NCI-H187 (cell line): ENCODE data around the gene TMEM132C.
"Not testable (repeated sequence)": the region's sequence is repeated elsewhere in the genome, so short reads cannot be mapped to it uniquely, and the experiment has no call there.

ENCODE experiments used
- DNase-seq, 2 experiments: peaks; one replicate each; lab custom pipeline; 2025; lab: John Stamatoyannopoulos, UW

Gene TMEM132C

DNA sequence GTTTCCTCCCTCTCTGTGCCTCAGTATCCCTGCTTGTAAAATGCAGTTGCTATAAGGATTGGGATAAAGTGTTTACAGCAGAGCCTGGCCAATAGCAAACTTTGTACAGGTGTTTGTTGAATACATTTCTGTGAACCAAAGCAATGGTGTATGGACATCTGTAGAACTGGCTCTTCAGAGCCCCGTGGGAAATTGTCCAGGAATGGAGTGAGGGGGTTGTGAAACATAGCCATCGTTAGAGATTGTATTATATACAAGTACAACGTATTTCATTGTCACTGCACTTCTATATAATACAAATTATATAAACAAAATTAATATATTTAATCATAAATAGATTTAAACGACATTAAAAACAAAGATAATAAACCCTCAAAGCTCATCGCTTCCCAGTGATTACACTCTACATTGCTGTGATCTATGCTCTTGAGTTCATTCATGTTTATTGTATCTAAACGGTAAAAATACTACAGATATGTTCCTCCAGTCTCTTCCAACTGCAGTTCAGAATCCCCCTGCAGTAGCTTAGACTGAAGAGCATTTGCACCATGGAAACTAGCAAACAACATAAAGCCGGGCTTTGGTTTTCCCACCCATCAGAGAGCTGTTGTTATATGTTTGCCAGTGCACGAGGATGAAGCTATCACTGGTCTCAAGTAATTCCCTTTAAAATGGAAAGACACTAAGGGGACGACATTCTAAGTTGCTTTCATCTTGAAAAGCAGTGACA is 216.7 kb downstream of the TMEM132C start:
- no peak for DNase-seq

DNA sequence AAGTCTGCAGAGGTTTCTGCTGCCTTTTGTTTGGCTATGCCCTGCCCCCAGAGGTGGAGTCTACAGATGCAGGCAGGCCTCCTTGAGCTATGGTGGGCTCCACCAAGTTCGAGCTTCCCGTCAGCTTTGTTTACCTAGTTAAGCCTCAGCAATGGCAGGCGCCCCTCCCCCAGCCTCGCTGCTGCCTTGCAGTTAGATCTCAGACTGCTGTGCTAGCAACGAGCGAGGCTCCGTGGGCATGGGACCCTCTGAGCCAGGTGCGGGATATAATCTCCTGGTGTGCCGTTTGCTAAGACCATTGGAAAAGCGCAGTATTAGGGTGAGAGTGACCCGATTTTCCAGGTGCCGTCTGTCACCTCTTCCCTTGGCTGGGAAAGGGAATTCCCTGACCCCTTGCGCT is 230.4 kb downstream of the TMEM132C start:
- not testable (repeated sequence) for DNase-seq

DNA sequence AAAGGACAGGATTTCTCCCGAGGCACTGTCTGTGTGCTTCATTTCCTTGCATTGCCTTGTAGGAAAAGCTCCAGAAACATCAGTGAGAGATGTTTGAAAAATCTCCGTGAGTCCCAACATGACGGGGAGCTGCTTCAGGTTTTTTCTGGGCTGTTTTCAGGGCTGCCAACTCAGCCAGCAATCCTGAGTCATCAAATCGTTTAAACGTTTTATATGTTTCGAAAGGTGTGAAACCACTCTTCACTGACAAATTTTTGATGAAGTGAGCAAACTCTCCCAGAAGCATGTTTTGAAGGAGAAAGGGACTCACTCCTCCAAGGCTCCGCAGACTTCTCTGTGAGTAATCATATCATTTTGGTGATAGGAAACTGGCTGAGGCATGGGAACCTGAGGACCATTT is 240.5 kb downstream of the TMEM132C start:
- DNase-seq = no peak

DNA sequence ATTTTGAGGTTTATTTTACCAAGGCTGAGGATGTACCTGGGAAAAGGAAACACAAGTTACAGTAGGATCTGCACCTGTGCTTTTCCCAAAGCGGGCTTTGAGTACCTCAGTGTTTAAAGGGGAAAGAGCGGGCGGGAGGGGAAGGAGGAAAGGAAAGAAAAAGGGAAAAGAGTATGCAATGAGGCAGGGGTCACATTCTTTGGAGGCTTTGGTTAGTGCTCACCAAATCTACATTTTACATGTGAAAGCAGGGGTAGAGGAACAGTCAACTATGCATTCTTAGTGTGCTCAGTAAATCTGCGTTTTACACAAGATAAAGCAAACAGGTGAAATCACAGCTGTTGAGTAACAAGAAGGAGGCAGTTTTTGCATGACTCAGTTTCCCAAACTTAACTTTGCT is 242.2 kb downstream of the TMEM132C start:
- DNase-seq = no peak

DNA sequence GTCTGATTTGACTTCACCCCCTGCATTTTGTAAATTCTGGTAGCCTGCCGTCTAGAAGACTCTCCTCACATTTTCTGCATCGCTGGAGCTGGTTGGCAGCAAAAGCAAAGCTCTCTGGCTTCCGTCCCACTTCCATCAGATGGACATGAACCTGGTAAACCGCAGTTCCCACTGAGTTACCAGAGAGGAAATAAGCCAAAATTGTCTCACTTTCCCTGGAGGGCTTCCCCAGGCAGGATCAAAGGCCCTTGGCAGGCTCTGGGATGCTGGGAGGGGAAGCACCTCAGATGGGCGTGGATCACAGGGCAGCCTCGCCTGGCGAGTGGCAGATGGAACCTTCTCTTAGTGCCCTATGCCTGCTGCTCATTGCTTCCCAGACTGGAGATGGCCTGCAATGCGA is 243.5 kb downstream of the TMEM132C start:
- no peak for DNase-seq

DNA sequence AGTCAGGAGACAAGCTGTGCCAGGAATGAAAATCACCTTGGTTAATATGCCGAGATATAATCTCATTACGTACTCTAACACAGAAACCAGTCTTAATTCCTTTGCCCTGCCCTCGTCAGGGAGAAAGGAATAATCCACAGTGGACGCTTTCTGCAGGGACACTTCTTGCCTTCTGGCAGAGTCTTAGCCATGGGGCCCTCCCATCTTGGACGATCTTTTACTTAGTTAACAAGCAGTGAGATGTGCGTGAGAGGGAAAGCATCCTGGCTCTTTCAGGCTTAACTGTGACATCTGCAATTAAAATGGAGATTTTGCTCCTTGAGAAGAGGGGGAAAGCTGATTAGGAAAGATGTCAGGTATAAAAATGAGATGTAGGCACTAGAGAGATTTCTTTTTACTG is 246.4 kb downstream of the TMEM132C start:
- no peak for DNase-seq

DNA sequence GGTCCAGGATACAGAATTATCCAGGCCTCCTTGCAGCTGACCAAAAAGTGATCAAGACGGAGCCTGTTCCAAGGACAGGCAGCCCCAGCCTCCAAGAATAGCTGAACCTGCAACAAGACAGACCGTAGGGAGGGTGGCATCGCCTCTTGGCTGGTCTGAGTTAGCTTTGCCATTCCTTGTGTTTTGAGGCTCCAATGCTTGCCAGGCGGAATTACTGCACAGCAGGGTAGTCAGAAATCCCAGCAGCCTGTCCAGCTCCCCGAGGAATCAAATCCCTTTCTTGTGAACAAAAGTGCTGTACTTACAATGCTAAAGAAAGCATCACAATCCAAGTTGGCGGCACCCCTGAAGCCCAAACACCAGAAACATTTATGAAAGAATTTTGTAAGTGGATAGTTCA is 246.9 kb downstream of the TMEM132C start:
- DNase-seq = no peak

DNA sequence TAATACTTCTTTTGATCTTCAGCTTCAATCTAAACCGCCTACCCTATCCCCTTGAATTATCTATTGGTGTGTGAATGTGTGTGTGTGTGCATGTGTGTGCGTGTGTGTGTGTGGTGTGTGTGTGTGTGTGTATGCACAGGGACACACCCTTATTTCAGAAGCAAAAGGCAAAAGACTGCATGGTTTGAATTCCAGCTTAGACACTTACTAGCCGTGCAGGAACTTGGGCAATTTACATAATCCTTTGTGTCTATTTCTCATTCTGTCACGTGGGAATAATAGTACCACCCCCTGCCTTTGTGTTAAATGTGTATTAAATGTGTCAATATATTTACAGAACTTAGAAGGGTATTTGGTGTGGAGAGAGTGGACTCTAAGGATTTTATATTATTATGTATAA is 251.7 kb downstream of the TMEM132C start:
- DNase-seq = no peak

DNA sequence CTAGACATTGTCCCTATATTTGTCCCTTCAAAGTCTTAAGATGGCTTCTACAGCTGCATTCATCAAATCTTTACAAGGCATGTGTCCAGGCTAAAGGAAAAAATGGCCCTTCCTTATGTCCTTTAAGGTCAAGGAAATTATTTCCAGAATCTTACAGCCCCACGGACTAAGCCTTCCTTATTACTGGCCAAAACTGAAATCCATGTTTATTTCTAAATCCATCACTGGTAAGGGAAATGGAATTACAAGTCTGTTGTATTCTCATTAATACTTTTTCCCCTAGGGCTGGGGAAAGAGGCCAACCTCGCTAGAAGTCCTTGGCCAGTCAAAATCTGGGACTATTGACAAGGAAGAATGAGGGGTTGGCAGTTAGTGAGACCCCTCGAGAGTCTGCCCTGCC is 252.5 kb downstream of the TMEM132C start:
- no peak for DNase-seq

DNA sequence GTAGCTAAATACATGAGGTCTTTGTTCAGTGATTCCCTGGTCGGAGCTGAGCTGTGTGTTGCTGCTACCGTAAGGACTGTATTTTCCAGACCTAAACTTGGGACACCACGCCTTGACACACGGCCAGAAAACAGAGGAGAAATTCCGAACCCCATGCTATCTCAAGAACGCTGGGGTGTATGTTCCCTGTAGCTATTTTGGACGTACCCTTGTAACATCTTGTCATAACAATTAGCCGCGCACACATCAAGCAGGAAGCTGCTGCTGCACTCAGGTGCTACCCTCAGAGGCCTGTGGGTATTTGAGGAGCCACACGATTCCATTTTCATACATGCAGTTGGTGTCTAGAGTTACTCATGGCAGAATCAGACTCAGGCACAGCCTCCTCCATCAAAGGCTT is 255.0 kb downstream of the TMEM132C start:
- no peak for DNase-seq

DNA sequence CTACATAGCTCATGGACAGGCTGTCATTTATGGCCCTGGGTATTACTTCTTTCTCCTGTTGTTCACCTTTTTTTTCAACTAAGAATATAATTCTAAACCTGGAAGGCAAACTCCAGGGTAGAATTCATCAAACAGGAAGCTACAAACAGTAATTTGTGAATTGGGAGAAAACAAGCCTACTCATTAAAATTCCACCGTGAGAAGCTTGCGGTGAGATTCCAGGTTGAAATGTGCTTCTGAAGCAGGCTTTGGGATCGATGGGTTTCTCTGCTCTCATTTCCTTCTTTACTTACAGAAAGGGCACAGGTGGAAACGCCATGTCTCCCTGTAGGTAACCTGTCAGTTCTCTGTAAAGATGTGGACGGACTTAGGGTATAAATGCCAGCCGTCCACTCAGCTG is 257.5 kb downstream of the TMEM132C start:
- DNase-seq = no peak

DNA sequence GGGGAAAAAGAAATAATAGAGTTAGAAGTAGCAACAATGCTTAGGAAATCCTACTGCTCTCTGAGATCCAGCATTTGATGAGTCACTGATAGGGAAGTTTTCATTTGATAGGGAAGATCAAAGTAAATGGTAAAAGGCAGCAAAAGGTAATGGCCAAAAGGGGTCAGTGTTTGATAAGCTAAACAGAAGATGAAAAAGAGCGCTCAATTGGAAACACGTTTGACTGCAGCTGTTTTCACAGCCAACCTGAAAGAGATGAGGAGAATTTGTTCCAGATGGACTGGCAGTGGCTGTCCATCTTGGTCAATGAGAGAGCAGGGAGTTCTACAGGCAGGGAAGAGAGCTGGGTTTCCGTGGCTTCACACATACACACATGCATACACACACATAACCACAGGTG is 264.2 kb downstream of the TMEM132C start:
- DNase-seq = no peak

DNA sequence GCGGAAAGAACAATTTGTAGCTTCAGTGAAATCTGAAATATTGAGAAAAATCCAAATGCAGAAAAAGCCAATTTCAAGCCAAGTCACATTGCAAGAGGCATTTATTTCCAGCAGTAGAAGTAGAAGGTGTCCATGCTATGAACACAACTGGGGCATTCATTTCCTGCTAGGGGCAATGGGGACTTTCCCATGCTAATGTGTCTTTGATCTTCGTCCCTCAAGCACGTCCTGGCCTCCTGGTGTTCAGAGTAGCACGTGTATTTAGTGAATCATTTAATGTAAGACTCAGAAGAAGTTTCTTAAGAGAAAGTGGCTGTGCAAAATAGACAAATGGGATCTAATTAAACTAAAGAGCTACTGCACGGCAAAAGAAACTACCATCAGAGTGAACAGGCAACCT is 267.9 kb downstream of the TMEM132C start:
- no peak for DNase-seq

DNA sequence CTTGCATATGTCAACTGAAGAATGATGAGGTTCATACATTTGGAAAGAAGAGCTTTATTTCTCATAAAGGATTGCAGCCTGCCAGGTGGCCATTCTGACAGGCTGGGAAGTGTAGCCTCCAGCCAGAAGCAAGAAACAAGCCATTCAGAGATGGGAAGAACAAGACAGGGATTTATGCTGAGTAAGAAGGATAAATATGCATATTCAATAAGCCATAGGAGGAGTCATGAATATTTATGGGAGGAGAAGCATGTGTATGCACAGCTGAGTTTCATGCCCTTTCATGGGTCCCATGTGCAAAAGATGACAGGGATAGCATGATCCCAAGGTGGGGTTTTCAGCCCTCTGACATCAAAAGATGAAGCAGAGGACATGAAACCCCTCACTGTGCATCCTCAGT is 269.8 kb downstream of the TMEM132C start:
- DNase-seq = no peak

DNA sequence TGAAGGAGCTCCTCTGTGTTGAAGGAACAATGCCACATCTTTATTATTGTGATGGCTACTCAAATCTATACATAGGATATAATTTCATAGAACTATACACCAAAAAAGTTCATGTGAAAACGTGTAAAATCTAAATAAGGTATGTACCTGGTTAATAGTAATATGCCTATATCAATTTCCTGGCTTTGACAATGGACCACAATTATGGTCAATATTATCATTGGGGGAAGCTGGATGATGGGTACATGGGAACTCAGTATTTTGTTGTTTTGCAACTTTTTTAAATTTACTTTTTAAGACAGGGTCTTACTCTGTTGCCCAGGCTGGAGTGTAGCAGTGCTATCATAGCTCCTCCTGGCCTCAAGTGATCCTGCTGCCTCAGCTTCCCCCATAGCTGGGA is 270.7 kb downstream of the TMEM132C start:
- DNase-seq = no peak

DNA sequence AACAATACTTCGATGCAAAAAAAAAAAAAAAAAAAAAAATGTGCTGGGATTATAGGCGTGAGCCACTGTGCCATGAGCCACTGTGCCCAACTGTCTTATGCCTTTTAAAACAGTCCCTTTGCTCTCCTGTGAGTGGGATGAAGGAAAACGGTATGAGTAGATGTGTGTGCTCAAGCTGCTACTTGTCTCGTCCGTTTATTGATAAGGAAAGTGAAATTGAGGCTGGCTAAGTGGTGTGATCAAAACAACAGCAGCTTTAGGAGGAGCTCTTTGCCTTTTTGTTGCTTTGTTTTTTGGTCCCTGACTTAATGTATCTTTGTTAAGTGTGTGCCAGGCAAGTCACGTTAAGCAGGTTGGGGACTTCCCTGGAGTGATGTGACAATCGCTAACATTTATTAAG is 275.9 kb downstream of the TMEM132C start:
- DNase-seq = no peak

DNA sequence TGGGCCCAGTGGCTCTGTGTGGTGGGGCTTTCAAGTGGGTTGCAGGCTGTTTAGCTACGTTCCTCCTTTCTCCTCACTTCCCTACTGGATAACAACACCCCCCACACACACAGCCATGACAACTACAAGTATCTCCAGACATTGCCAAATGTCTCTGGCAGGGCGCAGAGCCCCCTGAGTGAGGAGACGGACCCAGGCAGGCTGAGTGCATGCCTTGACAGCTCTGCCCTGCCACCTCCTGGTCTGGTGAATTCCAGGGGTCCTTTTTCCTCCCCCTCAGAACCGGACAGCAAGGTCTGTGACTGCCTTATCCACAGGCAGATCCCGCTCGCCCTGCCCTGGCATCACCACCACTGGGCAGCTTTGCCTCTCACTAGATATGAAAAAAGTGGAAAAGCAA is 276.5 kb downstream of the TMEM132C start:
- no peak for DNase-seq

DNA sequence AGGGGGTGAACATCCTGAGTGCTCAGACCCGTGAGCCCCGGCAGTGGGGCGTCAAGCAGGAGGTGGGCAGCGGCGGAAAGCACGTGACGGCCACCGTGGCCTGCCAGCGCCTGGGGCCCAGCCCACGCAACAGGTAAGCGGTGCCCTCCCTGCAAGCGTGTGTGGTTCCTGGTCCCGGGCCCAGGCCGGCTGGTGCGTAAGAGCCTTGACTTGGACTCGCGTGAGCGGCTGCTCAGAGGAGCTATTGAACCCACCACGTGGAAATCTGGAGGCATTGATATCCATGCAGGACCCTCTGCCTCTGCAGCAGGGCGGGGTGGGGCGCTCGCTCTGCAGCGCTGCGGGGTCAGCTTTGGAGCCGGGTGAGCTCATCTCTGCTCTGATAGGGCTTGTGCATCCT is 277.0 kb downstream of the TMEM132C start:
- DNase-seq = no peak

DNA sequence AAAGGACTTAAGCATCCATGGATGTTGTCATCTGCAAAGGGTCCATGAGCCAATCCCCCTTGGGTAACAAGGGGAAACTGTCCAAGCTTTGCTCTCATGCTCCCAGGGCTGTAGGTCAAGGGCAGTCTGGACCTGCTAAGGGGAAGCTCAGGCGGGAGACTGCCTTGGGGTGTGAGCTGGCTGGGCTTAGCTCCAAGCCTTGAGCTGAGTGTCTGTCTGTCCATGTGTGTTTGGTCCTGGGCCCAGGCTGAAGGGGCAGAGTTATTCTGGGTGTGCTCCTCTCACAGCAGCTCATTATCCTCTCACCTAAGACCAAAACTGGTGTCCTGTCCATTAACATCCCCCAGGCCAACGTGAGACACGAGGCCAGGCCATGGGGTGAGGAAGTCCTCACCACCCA is 282.0 kb downstream of the TMEM132C start:
- DNase-seq = no peak

DNA sequence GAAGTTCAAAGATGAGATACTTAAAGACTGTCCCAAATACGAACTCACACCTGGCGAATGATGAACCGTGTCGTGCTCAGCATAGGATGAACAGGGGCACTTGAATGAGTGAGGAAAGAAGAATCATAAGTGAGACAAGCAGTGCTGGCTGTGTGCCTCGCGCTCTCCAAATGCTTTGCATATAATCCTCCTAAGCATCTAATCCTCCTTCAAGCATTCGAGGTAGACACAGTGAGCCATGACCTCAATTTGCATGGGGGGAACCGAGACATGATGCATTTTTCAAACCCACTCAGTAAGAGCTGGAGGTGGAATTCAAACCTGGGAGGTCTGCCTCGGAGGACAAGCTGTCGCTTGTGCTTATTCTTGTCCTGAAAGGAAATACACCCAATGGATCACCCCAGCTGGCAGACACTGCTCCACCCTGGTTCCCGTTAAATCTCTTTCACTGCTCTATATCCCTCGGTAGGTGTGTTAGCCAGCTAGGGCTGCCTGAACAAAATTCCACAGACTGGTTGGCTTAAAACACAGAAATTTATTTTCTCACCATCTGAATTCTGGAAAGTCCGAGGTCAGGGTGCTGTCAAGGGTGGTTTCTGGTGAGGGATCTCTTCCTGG is 282.7 kb downstream of the TMEM132C start:
- DNase-seq = no peak

DNA sequence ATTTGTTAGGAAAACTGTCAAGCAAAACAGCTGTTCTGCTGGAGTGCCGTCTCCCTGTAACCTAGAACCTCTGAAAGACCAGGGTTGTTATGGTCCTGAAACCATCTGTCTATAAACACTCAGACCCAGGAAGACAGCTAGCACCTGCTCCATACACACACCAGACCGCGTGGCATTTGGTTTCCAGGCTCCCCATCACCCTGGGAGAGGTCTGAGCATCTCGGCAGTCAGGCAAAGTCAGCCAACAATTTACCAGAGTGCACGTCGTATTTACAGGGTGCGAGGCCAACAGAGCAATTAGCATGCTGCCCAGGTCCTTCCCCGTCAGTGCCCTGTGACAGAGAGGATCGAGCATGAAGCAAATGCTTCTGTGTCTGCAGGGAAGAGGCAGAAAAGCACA is 284.3 kb downstream of the TMEM132C start:
- no peak for DNase-seq

DNA sequence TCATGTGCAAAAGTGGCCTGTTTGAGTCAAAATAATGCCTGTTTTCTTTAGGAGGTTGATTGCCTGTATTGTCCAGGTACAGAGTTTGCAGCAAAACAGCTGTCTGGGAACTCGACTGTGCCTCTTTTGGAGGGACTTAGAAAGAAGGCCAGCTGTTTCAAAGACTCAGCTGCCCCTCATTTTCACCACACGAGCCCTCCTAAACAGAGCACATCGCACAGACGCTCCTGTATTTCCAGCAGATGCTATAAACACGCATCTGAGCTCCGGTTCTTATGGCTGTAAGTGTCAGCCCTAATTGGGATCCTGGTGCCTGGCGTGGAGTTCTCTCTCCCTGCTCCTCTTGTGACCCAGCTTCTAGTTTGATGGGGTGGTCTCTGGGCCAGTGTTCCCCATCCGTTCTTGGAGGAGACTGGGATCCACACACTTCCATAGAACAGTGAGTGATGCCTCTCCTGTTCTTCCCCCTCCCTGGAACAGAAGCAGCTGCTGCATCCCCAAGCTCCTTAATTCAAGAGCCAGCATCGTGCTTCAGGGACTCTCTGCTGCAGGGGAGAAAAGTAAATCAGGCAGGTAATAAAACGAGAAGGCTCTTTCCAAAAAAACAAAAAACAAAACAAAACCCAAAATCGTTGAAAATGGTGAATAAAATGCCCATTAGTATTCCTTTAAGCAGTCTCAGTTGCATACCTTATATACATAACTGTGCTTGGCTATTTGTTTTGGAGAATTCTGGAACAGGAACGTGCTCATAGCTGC is 287.8 kb downstream of the TMEM132C start:
- DNase-seq = no peak

DNA sequence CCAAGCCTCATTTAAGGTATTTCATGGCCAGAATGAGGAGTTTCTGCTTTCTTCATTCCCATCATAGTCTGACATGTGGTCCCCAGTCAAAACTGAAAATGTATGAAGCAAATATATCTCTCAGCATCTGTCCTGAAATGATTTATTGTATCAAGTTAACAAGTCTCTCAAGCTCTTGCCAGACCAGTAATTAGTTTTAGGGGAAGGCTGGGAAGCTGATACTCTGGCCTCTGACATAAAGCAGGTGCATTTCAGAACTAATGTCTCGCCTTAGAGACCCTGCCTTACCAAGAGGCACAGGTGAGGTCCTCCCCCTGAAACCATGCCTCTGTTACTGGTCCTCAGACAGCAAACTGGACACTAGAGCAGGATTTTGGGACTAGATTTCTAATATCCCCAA is 290.3 kb downstream of the TMEM132C start:
- no peak for DNase-seq
